ENCODE measurements around the gene TICAM1.
"Not testable (repeated sequence)": the region's sequence is repeated elsewhere in the genome, so short reads cannot be mapped to it uniquely, and the experiment has no call there.

GRCh38 chr19:4793278-4793677 is 38.2 kb downstream of the TICAM1 start:
- TF ChIP-seq CTCF (conservative IDR thresholded peaks at IDR 0.05 in 1 of 2, IDR thresholded peaks at IDR 0.05 in 1 of 2; ENCODE audit: low read depth in 1 of 2, low read length in 2 of 2); EZH2 (IDR thresholded peaks at IDR 0.05; ENCODE audit: low read length, missing control alignments): not testable (repeated sequence)
